Esophagus muscularis mucosa (tissue), 4 donors: ENCODE results near the gene GSE1. TPM values are rescaled to one million over a fixed set of nuclear protein-coding genes. Genes with fewer than 3 reads are reported as not detected.

Experiments used
- DNase-seq: peaks from one replicate; pipeline ENCODE4 v3.0.0-alpha.2; 2017; ENCODE audit errors: extremely low spot score
- H3K27ac ChIP-seq, 4 donors: fragments of 200-600 bp; sonication (generic); replicated peaks in 1 of 4; 1 replicate in 3 of 4; 2 replicates in 1 of 4; pipeline ENCODE4 v1.5.1; 2016 to 2019; ENCODE audit warnings: mild to moderate bottlenecking in 1 of 4
- H3K27me3 ChIP-seq, 4 donors: fragments of 200-600 bp; sonication (generic); one replicate each; pipeline versions ENCODE4 v1.5.1 to v1.6.0; 2016 to 2019
- H3K36me3 ChIP-seq, 4 donors: fragments of 200-600 bp; sonication (generic); one replicate each; pipeline ENCODE4 v1.5.1; 2016 to 2019
- H3K4me1 ChIP-seq, 4 donors: fragments of 200-600 bp; sonication (generic); one replicate each; pipeline ENCODE4 v1.5.1; 2016 to 2019
- H3K4me3 ChIP-seq, 4 donors: fragments of 200-600 bp; sonication (generic); 1 replicate in 2 of 4; 2 replicates in 2 of 4; pipeline ENCODE4 v1.5.1; 2016 to 2019; ENCODE audit warnings: mild to moderate bottlenecking in 4 of 4, moderate library complexity in 1 of 4
- H3K9me3 ChIP-seq, 4 donors: fragments of 200-600 bp; sonication (generic); 1 replicate in 3 of 4; 2 replicates in 1 of 4; pipeline ENCODE4 v1.5.1; 2016 to 2019
- EP300 ChIP-seq: sonication (generic); formaldehyde crosslinking; IDR thresholded peaks from one replicate; pipeline ENCODE4 v1.6.1; 2017; ENCODE audit warnings: antibody characterized with exemption
- POLR2A ChIP-seq: fragments of 450-650 bp; IDR thresholded peaks from one replicate; pipeline ENCODE4 v1.6.1; 2017; ENCODE audit warnings: antibody characterized with exemption, moderate library complexity, mild to moderate bottlenecking, low read depth
- POLR2AphosphoS5 ChIP-seq, 2 donors: sonication (generic); formaldehyde crosslinking; IDR thresholded peaks; one replicate each; pipeline ENCODE4 v1.6.1; 2017; ENCODE audit warnings: antibody characterized with exemption in 2 of 2
- WGBS: methylation state at CpG from one replicate; pipeline ENCODE4 v1.1.5; 2018; 5-methylcytosine and 5-hydroxymethylcytosine counted together
- intact Hi-C: fragments of 100-400 bp; cut with DNase I; formaldehyde crosslinking; loops from one replicate; pipeline ENCODE4 v1.15.1; 2023
- total RNA-seq, 4 donors: library from RNA; depleted of rRNA; stranded (reverse); fragments of >200 nt; gene quantifications; one replicate each; pipeline versions ENCODE4 v1.1.0 to v1.2.1, GENCODE V29; 2016
- TF ChIP-seq, protein P1 (sequence below), 3 experiments: fragments of 200-600 bp in 2 of 3; fragments of 450-650 bp in 1 of 3; sonication (generic) in 2 of 3; IDR thresholded peaks; one replicate each; pipeline ENCODE4 v1.5.1; 2017 to 2019; ENCODE audit warnings: antibody characterized with exemption in 3 of 3, mild to moderate bottlenecking in 2 of 3, moderate library complexity in 1 of 3

GSE1 gene
- total RNA-seq, 4 donors from 2014 or later: 45.4 to 79.4 (median 49.5) TPM

DNA sequence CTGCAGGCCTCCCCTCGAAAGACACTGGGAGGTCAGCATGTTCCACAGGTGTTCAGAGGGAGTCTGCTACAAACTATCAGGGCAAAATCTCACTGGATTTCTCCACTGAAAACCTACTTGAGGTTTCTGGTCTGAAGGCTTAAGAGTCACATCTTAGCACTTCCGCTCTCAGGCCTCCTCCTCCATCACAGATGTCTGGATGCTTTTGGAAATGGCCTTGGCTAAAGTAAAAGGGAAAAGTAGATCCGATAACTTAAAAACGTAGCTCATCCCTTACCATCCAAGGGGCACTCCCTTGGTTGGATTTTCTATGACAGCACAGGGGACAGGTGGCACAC lies 61.3 kb downstream of the GSE1 start:
- H3K36me3 ChIP-seq: peaks cover 18 to 88% (median 41%) of the 10 kb centered on the region in 4 donors
- no peak for TF ChIP-seq POLR2A
- TF ChIP-seq POLR2AphosphoS5 (IDR thresholded peaks at IDR 0.05): no peak
- TF ChIP-seq EP300: no peak
- TF ChIP-seq, protein P1, sequence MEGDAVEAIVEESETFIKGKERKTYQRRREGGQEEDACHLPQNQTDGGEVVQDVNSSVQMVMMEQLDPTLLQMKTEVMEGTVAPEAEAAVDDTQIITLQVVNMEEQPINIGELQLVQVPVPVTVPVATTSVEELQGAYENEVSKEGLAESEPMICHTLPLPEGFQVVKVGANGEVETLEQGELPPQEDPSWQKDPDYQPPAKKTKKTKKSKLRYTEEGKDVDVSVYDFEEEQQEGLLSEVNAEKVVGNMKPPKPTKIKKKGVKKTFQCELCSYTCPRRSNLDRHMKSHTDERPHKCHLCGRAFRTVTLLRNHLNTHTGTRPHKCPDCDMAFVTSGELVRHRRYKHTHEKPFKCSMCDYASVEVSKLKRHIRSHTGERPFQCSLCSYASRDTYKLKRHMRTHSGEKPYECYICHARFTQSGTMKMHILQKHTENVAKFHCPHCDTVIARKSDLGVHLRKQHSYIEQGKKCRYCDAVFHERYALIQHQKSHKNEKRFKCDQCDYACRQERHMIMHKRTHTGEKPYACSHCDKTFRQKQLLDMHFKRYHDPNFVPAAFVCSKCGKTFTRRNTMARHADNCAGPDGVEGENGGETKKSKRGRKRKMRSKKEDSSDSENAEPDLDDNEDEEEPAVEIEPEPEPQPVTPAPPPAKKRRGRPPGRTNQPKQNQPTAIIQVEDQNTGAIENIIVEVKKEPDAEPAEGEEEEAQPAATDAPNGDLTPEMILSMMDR (IDR thresholded peaks at IDR 0.05): no peak

DNA sequence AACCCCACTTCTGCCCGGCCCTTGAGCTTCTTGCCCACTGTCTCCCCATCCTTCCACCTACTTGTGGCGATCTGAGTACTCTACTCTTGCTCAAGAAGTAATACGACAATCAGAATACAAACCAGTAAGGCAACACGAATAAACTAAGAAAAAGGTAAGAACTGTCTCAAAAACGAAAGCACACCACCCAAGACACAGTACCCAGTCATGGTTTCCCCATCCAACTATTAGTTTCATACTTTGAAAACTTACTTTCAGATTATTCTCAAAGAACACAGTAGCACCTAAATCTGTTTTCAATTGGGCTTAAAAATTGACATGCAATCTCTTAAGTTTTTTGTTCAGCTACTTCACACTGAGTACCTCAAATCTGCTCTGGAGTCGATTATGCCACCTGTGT lies 61.7 kb downstream of the GSE1 start:
- 92% methylated on average over 6 of the region's 6 CpGs for WGBS

More for the DNA sequence above, 61.3 kb downstream of the GSE1 start:
- no peak overlapping the region for H3K4me3 ChIP-seq
- H3K27ac ChIP-seq: peak overlapping the region in 1 of 4 donors; percentile 17
- peaks cover 8 to 12% (median 11%) of the 10 kb centered on the region in 4 donors for H3K4me1 ChIP-seq
- no peak for DNase-seq
- H3K9me3 ChIP-seq: no peaks in the 10 kb centered on the region
- H3K27me3 ChIP-seq: no peaks in the 10 kb centered on the region
- WGBS: 89% methylated on average over 4 of the region's 4 CpGs
- intact Hi-C loops: no loop called here

GRCh38 chr16:85675251-85675874 lies 62.2 kb downstream of the GSE1 start:
- no peak for TF ChIP-seq POLR2A
- TF ChIP-seq, protein P1 (IDR thresholded peaks at IDR 0.05): peak in 1 of 3 experiments; percentile 19
- TF ChIP-seq EP300: no peak
- Histone ChIP-seq H3K4me3 (no peak overlapping the region), H3K36me3 (peaks cover 11 to 79% (median 32%) of the 10 kb centered on the region in 4 donors), H3K27ac (no peak overlapping the region), H3K9me3 (no peaks in the 10 kb centered on the region), H3K4me1 (peaks cover 8 to 12% (median 11%) of the 10 kb centered on the region in 4 donors), H3K27me3 (no peaks in the 10 kb centered on the region)
- DNase-seq: no peak
- intact Hi-C loops: no loop called here
- WGBS: 64% methylated on average over 4 of the region's 4 CpGs

More for the DNA sequence above, 61.7 kb downstream of the GSE1 start:
- no peak overlapping the region for H3K4me3 ChIP-seq
- no peak for DNase-seq
- peaks cover 8 to 12% (median 11%) of the 10 kb centered on the region in 4 donors for H3K4me1 ChIP-seq
- H3K27ac ChIP-seq: no peak overlapping the region
- peaks cover 14 to 84% (median 37%) of the 10 kb centered on the region in 4 donors for H3K36me3 ChIP-seq
- intact Hi-C loops: no loop called here
- no peaks in the 10 kb centered on the region for H3K9me3 ChIP-seq
- no peaks in the 10 kb centered on the region for H3K27me3 ChIP-seq
- TF ChIP-seq, protein P1 (IDR thresholded peaks at IDR 0.05): no peak
- TF ChIP-seq POLR2AphosphoS5 (IDR thresholded peaks at IDR 0.05) (no peak), EP300 (no peak), POLR2A (no peak)

GRCh38 chr16:85676466-85676865 lies 63.3 kb downstream of the GSE1 start:
- H3K27me3 ChIP-seq: no peaks in the 10 kb centered on the region
- intact Hi-C loops: no loop called here
- peaks cover 2 to 69% (median 23%) of the 10 kb centered on the region in 4 donors for H3K36me3 ChIP-seq
- no peaks in the 10 kb centered on the region for H3K9me3 ChIP-seq
- DNase-seq: no peak
- no peak for TF ChIP-seq POLR2AphosphoS5 (IDR thresholded peaks at IDR 0.05)
- 86% methylated on average over 4 of the region's 7 CpGs for WGBS
- H3K4me3 ChIP-seq: no peak overlapping the region
- H3K4me1 ChIP-seq: peaks cover 8 to 12% (median 11%) of the 10 kb centered on the region in 4 donors
- no peak overlapping the region for H3K27ac ChIP-seq

DNA sequence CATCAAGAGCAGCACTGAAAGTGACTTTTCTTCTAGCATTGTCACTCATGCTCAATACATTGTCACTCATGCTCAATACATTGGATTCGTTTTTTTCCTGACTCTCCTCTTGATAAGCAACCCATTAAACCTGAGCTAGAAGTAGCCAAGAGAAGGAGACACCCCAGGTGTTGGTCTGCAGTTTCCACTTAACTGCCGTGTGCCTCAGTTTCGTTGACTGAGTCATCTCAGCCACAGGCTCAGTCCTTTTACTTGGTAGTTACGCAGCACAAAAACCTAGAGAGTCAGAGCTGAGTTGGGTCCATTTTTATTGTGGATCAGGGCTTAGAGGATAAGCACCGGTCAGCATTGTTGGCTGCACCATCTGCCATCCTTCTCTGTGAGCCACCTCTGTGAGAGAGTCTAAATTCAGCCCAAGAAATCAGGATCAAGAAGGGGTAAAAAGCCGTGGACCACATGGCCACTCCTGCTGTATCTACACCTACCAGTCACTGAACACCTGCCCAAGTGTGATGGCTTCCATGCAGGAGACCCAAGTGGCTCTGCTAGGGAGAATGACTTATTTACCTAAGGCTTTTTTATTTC lies 64.4 kb downstream of the GSE1 start:
- Histone ChIP-seq H3K27me3 (no peaks in the 10 kb centered on the region), H3K4me3 (no peak overlapping the region), H3K27ac (no peak overlapping the region), H3K36me3 (peaks cover 0 to 59% (median 13%) of the 10 kb centered on the region in 4 donors), H3K9me3 (no peaks in the 10 kb centered on the region), H3K4me1 (peaks cover 8 to 12% (median 11%) of the 10 kb centered on the region in 4 donors)
- 84% methylated on average over 6 of the region's 6 CpGs for WGBS
- TF ChIP-seq, protein P1 (IDR thresholded peaks at IDR 0.05): no peak
- TF ChIP-seq POLR2A (no peak), EP300 (no peak), POLR2AphosphoS5 (IDR thresholded peaks at IDR 0.05) (no peak)
- intact Hi-C loops: no loop called here
- DNase-seq: no peak
